IPS DF 4.7 (cell line): ENCODE data around the gene NAGK.
"Not testable (repeated sequence)": the region's sequence is repeated elsewhere in the genome, so short reads cannot be mapped to it uniquely, and the experiment has no call there.

Experiments
- DNase-seq: peaks from one replicate; pipeline ENCODE4 v3.0.0-alpha.2; 2013; ENCODE audit warnings: low spot score; ENCODE audit errors: extremely low read depth

The NAGK gene

GRCh38 chr2:71068218-71069035 is at the start of gene NAGK:
TSS of gene NAGK (plus strand) at chr2:71068648. CDS start at chr2:71068684, 36 bp downstream.
- no peak for DNase-seq

GRCh38 chr2:71019989-71020388 is 48.5 kb upstream of the NAGK start:
- not testable (repeated sequence) for DNase-seq

GRCh38 chr2:71021394-71021793 is 47.1 kb upstream of the NAGK start:
- DNase-seq: not testable (repeated sequence)

DNA sequence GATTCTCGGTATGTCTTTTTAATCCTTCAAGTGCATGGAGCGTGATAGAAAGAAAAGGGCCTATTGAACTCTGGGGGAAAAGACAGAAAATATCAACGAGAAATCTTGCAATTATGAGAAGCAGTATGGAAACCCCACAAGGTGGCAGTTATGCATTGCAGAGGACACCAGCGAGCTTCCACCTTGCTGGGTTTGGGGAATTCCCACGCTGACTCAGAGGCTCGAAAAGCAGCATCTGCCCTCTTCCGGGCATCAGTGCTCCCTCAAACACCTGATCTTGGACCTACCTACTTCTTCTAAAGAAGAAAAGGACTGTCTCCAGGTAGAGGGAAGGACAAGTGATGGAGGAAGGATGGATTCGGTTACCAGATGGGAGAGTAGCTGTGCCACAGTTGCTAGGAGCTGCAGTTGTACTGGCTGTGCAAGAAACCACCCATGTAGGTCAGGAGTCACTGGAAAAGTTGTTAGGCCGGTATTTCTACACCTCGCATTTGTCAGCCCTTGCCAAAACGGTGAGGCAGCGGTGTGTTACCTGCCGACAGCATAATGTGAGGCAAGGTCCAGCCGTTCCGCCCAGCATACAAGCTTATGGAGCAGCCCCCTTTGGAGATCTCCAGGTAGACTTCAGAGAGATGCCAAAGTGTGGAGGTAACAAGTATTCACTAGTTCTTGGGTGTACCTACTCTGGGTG is 44.8 kb upstream of the NAGK start:
- not testable (repeated sequence) for DNase-seq

- not testable (repeated sequence) for DNase-seq
Measured at GRCh38 chr2:71036296-71036695, 32.2 kb upstream of the NAGK start.

DNA sequence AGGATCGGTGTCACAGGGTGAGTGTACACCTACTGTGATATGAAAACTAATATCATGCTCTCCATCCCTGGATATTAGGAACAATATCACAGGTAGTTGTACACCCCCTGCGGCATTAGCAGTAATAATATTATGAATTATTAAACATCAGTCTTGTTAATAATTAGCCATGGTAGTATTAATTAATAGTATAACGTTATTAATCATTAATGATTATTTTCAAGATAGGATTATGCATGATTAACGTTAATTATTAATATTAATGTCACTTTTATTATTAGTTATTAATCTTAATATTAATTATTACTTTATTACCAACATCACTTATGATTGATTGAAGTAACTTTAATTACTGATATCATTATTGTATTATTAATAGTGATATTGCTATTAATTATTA is 26.2 kb upstream of the NAGK start:
- no peak for DNase-seq

DNA sequence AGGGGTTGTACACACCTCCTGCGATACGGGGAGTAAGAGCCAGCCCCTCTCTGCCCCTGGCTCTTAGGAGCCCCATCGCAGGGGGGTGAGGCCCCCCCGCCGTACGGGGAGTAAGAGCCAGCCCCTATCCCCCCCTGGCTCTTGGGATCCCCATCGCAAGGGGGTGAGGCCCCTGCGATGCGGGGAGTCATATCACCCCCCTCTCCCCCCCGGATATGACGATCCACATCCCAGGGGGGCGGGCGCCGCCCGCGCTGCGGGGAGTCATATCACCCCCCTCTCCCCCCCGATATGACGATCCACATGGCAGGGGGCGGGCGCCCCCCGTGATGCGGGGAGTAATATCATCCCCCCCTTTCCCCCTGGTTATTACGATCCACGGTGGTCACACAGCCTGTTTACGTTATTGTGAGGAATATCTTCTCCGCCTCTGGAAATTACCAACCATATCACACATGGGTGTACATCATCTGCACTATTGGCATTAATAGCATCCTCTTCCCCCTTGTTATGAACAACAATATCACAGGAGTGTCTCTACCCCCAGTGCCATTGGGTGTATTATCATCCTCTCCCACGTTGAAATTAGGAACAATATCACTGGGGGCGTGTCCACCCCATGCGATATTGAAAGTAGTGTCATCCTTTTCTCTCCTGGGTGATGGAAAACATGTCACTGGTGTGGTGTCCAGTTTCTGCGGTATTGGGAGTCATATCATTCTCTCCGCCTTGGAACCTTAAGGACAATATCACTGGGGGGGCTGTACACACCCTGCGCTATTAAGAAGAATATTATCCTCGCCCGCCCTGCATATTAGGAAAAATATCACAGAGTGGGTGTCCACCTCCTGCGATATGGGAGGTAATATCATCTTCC is 24.7 kb upstream of the NAGK start:
- no peak for DNase-seq

GRCh38 chr2:71045151-71045550 is 23.3 kb upstream of the NAGK start:
- DNase-seq: no peak

- DNase-seq: no peak
Measured at GRCh38 chr2:71045865-71046548, 22.4 kb upstream of the NAGK start.

DNA sequence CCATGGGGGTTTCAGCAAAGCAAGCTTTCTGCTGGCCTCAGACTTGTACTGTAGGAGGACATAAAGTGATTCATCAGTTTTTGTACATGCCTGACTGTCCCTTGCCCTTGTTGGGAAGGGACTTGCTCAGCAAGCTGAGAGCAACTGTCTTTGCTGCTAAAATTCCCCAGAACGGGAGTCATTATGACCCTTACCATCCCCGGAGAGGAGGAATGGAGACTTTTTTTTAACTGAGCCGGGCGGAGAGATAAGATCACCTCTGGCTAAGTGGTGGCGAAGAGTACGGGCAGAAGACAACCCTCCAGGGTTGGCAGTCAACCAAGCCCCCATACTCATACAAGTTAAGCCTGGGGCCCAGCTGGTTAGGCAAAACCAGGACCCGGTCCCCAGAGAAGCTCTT is 20.4 kb upstream of the NAGK start:
- no peak for DNase-seq

DNA sequence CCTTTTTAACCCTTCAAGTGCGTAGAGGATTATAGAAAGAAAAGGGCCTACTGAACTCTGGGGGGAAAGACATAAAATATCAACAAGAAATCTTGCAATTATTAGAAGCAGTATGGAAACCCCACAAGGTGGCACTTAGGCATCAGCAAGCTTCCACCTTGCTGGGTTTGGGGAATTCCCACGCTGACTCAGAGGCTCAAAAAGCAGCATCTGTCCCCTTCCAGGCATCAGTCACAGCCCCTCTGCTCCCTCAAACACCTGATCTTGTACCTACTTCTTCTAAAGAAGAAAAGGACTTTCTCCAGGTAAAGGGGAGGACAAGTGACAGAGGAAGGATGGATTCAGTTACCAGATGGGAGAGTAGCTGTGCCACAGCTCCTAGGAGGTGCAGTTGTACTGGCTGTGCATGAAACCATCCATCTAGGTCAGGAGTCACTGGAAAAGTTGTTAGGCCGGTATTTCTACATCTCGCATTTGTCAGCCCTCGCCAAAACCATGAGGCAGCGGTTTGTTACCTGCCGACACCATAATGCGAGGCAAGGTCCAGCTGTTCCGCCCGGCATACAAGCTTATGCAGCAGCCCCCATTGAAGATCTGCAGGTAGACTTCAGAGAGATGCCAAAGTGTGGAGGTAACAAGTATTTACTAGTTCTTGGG is 18.6 kb upstream of the NAGK start:
- not testable (repeated sequence) for DNase-seq

- not testable (repeated sequence) for DNase-seq
Measured at GRCh38 chr2:71055206-71055740, 13.2 kb upstream of the NAGK start.

- no peak for DNase-seq
Measured at GRCh38 chr2:71060211-71060610, 8.2 kb upstream of the NAGK start.

DNA sequence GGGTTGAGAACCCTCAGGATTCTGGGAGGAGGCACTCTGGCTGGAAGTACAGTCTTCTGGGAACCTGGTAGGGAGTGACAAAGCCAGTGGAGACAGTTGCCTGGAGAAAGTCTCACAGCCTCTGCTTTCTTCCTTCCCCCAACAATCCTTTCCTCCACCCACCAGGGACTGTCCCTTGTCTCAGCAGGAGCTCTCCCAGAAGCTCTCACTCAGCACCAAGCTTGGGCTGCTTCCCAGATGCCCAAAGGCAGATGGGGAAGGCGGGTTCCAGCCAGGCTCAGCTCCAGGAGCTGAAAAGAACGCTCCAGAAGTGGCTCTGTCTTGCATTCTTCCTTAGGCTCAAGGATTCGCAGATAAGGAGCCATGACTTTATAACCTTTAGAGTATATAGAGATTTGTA is 7.6 kb upstream of the NAGK start:
- DNase-seq: no peak

DNA sequence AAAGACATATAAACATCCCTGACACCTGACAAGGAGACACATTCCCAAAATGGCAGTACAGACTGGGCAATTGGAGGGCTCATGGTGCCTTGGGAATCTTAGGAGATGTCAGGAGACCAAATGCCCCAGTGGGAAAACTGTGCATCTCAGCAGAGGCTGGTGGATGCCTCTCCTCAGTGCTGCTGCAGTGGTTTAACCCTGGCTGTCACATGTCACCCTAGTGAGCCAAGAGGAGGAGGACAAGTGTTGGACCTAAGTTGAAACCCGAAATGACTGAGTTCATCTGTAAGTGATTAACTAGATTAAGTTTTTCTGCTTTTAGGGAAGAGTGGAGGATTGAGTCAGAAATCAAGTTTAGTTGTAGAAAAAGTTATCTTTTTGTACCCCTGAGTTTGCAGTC is 5.2 kb upstream of the NAGK start:
- DNase-seq: no peak

DNA sequence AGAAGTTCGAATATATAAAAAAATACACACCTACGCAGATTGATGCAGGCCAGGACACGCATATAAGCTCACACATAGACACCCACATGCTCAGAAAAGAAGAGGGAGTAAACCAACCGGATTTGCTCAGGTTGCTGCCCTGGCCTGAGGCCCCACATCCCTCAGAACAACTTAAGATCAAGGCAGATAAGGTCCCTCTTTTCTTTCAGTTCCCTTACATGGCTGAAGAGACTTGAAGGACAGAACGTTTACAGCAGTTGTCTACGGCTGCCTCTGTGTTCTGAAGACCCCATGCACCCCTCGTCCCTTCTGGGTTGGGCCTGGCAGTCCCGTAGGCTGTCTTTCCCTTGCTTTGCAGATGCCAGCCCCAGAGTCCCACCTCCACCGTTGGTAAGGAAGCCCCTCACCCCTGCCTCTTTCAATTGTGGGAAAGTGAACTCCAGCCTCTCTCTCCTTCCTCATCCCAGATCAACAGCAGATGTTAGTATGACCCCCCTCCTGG is 4.3 kb upstream of the NAGK start:
- no peak for DNase-seq

GRCh38 chr2:71064754-71065621 is 3.5 kb upstream of the NAGK start:
- no peak for DNase-seq

DNA sequence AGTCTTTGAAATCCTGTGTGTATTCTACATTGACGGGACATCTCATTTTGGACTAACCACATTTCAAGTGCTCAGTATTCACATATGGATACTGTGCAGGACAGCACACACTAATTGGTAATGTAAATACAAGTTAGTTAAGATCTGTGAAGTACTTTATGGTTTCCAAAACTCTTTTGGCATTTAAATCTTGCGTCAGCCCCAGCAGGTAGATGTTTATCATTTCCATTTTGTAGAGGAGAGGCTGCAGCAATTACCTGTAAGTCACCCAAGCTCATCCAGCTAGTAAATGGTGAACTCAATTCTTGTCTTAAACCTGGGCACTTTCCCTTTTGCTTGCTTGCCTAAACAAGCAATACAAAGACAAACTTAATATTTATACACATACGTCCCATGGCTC is 1.6 kb upstream of the NAGK start:
- no peak for DNase-seq

GRCh38 chr2:71067567-71068217 is 756 bp upstream of the NAGK start:
- no peak for DNase-seq
